GM12878 (cell line): ENCODE results near the gene NFYC. TPM values are rescaled to one million over a fixed set of nuclear protein-coding genes. Genes with fewer than 3 reads are reported as not detected.

ENCODE experiments used
- ATAC-seq: fragments of 200-7000 bp; cut with Tn5 transposase; 3 replicates; pipeline ENCODE4 v1.9.1; 2020; ENCODE audit warnings: mild to moderate bottlenecking, moderate library complexity
- BruUV-seq: library from RNA; stranded (reverse); fragments of 400-500 nt; replicated peaks from 2 replicates; lab custom pipeline; 2021; lab: Mats Ljungman, UMichigan
- CTCF ChIA-PET: fragments of 300-600 bp; sonication (Branson Sonifier 250); formaldehyde crosslinking; extraction: SDS; loops from one replicate; lab custom pipeline; 2021; ENCODE audit warnings: inconsistent platforms; lab: Yijun Ruan, JAX
- POLR2A ChIA-PET: fragments of 350-600 bp; formaldehyde crosslinking; extraction: SDS; loops from one replicate; lab custom pipeline; 2021; ENCODE audit warnings: inconsistent platforms; lab: Charles Lee
- RAD21 ChIA-PET: fragments of 300-600 bp; sonication (Branson Sonifier 250); formaldehyde crosslinking; loops from one replicate; lab custom pipeline; 2023; ENCODE audit warnings: antibody characterized with exemption; ENCODE audit not compliant: unreplicated experiment; lab: Charles Lee
- SMC1A ChIA-PET: fragments of 300-600 bp; sonication (Branson Sonifier 250); formaldehyde crosslinking; loops from one replicate; lab custom pipeline; 2023; ENCODE audit not compliant: unreplicated experiment, uncharacterized antibody; lab: Charles Lee
- DNase-seq: peaks from one replicate; pipeline ENCODE4 v3.0.0-alpha.2; 2011; ENCODE audit warnings: low read depth, low spot score
- FAIRE-seq: peaks from 3 replicates; lab custom pipeline; 2011; peaks lifted over from hg19 to GRCh38; lab: Jason Lieb, UNC
- H2AFZ ChIP-seq: 2 replicates; pipeline ENCODE4 v1.6.0; 2011; ENCODE audit warnings: low read depth, low read length, control low read depth; ENCODE audit not compliant: control insufficient read depth
- H3K27ac ChIP-seq: 2 replicates; pipeline ENCODE4 v1.5.1; 2011; ENCODE audit warnings: control low read depth; ENCODE audit not compliant: control insufficient read depth, insufficient read depth
- H3K27me3 ChIP-seq, 2 experiments: replicated peaks in 1 of 2; 2 replicates each; pipeline versions ENCODE4 v1.6.0 to v1.6.1; 2011; ENCODE audit warnings: low read length in 1 of 2; ENCODE audit not compliant: control insufficient read depth in 2 of 2, insufficient read depth in 2 of 2
- H3K36me3 ChIP-seq, 2 experiments: 2 replicates each; pipeline ENCODE4 v1.5.1; 2011; ENCODE audit warnings: low read length in 1 of 2; ENCODE audit not compliant: control insufficient read depth in 2 of 2, insufficient read depth in 2 of 2
- H3K4me1 ChIP-seq: 2 replicates; pipeline ENCODE4 v1.6.1; 2011; ENCODE audit warnings: mild to moderate bottlenecking, low read length, moderate library complexity, mixed read lengths; ENCODE audit not compliant: control insufficient read depth, insufficient read depth
- H3K4me2 ChIP-seq: 2 replicates; pipeline ENCODE4 v1.6.0; 2011; ENCODE audit warnings: control low read depth; ENCODE audit not compliant: control insufficient read depth, insufficient read depth
- H3K4me3 ChIP-seq: fragments of 200-600 bp; sonication (generic); 2 replicates; pipeline ENCODE4 v1.5.1; 2016
- H3K79me2 ChIP-seq: 2 replicates; pipeline ENCODE4 v1.6.0; 2011; ENCODE audit warnings: low read length; ENCODE audit not compliant: control insufficient read depth, insufficient read depth
- H3K9ac ChIP-seq: 2 replicates; pipeline ENCODE4 v1.8.0; 2011; ENCODE audit warnings: low read length, control low read depth, mixed read lengths; ENCODE audit not compliant: control insufficient read depth, insufficient read depth
- H3K9me3 ChIP-seq: replicated peaks from 3 replicates; pipeline ENCODE4 v1.5.1; 2011; ENCODE audit warnings: mild to moderate bottlenecking, low read length; ENCODE audit not compliant: control insufficient read depth, insufficient read depth
- H4K20me1 ChIP-seq: 2 replicates; pipeline ENCODE4 v1.6.0; 2011; ENCODE audit not compliant: control insufficient read depth, insufficient read depth
- ATF7 ChIP-seq: fragments of 450-650 bp; IDR thresholded peaks from 2 replicates; pipeline ENCODE4 v1.6.1; 2016; ENCODE audit warnings: low read depth, mild to moderate bottlenecking
- BACH1 ChIP-seq: fragments of 450-650 bp; IDR thresholded peaks from 2 replicates; pipeline ENCODE4 v1.6.1; 2017; ENCODE audit warnings: mild to moderate bottlenecking, borderline replicate concordance
- BHLHE40 ChIP-seq, 2 experiments: fragments of 450-650 bp in 1 of 2; IDR thresholded peaks; 2 replicates each; pipeline ENCODE4 v1.6.1; 2011 to 2017; ENCODE audit warnings: low read depth in 2 of 2, borderline replicate concordance in 1 of 2, improper control_type of control experiment in 1 of 2, low read length in 1 of 2, mild to moderate bottlenecking in 1 of 2
- EGR1 ChIP-seq, 2 experiments: IDR thresholded peaks; 1 replicate in 1 of 2; 2 replicates in 1 of 2; pipeline ENCODE4 v1.6.1; 2011 to 2012; ENCODE audit warnings: low read depth in 2 of 2, low read length in 2 of 2, borderline replicate concordance in 1 of 2, mild to moderate bottlenecking in 1 of 2, moderate library complexity in 1 of 2
- RAD51 ChIP-seq: fragments of 450-650 bp; IDR thresholded peaks from 2 replicates; pipeline ENCODE4 v1.6.1; 2016; ENCODE audit warnings: moderate library complexity, mild to moderate bottlenecking, inconsistent platforms
- WGBS: methylation state at CpG from one replicate; pipeline ENCODE4 v1.1.6; 2016; ENCODE audit warnings: low lambda C conversion rate; ENCODE audit not compliant: insufficient replicate concordance, insufficient coverage; ENCODE audit errors: missing lambda C conversion rate; 5-methylcytosine and 5-hydroxymethylcytosine counted together
- in situ Hi-C: fragments of 300-500 bp; cut with MboI; formaldehyde crosslinking; loops from 9 replicates; pipeline ENCODE4 v1.14.3; 2018; ENCODE audit warnings: mixed read lengths
- intact Hi-C: fragments of 100-400 bp; cut with micrococcal nuclease; formaldehyde crosslinking; loops from one replicate; pipeline ENCODE4 v1.14.2; 2022; ENCODE audit not compliant: unreplicated experiment
- polyA plus RNA-seq, 11 experiments: library from polyadenylated mRNA; depleted of rRNA in 4 of 11; unstranded in 6 of 11; stranded (reverse) in 5 of 11; fragments of >200 nt; fragmentation: Nextera tagmentation in 4 of 11; fragmentation: Illumina TruSeq in 1 of 11; extraction: Ambion mirVana in 4 of 11; extraction: Trizol in 1 of 11; gene quantifications; 1 replicate in 1 of 11; 2 replicates in 10 of 11; pipeline versions ENCODE4 v1.2.1 to v1.2.3, GENCODE V29; 2011 to 2016; ENCODE audit warnings: inconsistent platforms in 2 of 11, missing spikeins in 2 of 11, low read depth in 1 of 11
- total RNA-seq, 4 experiments: library from RNA; depleted of rRNA in 3 of 4; stranded (reverse); fragments of >200 nt in 3 of 4; fragmentation: Illumina TruSeq in 1 of 4; extraction: Trizol in 1 of 4; gene quantifications; 2 replicates each; pipeline versions ENCODE4 v1.2.1 to v1.2.3, GENCODE V29; 2013 to 2021
- TF ChIP-seq, protein P1 (sequence below): fragments of 450-650 bp; IDR thresholded peaks from 2 replicates; pipeline ENCODE4 v1.6.1; 2016; ENCODE audit warnings: mild to moderate bottlenecking

Gene NFYC
- total and polyA plus RNA-seq, 10 of the 15 experiments (the other 5 are each of a cell fraction or from before 2014, with no cell fraction given): 4.3 to 84.2 (median 58.3) TPM

DNA sequence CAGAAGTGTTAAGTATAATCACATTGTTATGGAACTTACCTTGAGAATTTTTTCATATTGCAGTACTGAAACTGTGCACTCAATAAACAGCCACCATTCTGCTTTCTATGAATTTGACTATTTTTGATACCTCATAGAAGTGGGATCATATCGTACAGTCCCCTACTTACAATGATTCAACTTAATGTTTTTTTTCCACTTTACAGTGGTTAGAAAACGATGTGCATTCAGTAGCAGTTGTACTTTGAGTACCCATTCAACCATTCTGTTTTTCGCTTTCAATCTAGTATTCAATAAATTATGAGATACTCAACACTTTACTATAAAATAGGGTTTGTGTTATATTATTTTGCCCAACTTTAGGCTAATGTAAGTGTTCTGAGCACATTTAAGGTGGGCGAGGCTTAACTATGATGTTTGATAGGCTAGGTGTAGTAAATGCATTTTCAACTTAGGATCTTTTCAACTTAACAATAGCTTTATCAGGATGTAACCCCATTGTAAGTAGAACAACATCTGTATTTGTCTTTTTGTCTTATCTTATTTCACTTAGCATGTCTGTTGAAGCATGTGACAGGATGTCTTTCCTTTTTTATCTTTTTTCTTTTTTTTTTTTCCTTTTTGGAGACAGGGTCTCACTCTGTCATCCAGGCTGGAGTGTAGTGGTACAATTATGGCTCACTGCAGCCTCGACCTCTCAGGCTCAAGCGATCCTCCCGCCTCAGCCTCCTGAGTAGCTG, 49.7 kb downstream of the NFYC start (continued):
- TF ChIP-seq EGR1 (IDR thresholded peaks at IDR 0.05; ENCODE audit: borderline replicate concordance in 1 of 2, low read depth in 2 of 2, low read length in 2 of 2): no peak
- TF ChIP-seq, all 136 proteins: peak for 0

DNA sequence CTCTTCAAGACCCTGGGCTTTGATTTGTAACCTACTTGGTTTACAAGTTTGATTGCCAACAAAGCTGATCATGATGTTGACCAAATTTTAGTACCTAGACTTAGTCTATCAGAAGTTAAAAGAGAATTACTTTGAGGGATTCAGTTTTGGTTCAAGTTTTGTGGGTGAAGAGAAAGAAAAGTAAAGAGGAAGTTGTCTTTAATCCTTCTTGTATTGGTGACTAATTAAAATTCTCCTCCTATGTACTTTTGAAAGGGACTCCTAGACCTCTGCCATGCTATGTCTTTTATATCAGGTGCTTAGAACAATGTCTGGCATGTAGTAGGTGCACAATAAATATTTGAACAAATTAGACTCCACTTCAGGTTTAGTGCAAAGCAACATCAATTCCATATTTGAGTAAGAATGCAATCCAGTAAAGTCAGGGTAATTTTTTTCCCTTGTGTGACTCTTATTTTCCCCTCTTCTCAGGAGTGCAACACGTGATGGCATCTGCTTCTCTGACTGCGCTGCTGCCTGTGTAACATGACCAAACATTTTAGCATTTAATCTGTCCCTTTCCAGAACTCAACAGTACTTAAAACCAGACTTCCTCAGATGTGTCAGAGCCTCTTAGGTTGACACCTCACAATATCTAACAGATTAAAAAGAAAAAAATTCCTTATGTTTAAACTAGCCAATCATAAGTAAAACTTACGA, 51.0 kb downstream of the NFYC start:
- 52% methylated on average over 3 of the region's 3 CpGs for WGBS
- no peak for FAIRE-seq
- Histone ChIP-seq H3K27me3 (no peaks in the 10 kb centered on the region), H3K4me2 (no peak overlapping the region), H3K79me2 (peaks cover 18% of the 10 kb centered on the region), H3K9me3 (no peaks in the 10 kb centered on the region), H2AFZ (no peak overlapping the region), H3K36me3 (peaks cover 8 to 31% of the 10 kb centered on the region in 2 experiments), H3K4me1 (peaks cover 3% of the 10 kb centered on the region; the same call in 1 of the 2 replicates), H3K27ac (no peak overlapping the region), H3K4me3 (no peak overlapping the region), H4K20me1 (no peaks in the 10 kb centered on the region), H3K9ac (no peak overlapping the region)
- in situ Hi-C loops (no loop called here), intact Hi-C loops (no loop called here)
- SMC1A ChIA-PET: interaction anchor here (0.7 to 2.2 kb wide), 4 partner anchors 11 to 52 kb away, joined by 3 to 9 read pairs (median 3); no protein-coding TSS in a partner anchor
- POLR2A ChIA-PET: no interaction called here
- BruUV-seq: TSS peak; percentile 24
- DNase-seq: no peak
- CTCF ChIA-PET: interaction anchor here (1.0 to 1.3 kb wide), 3 partner anchors 12 to 32 kb away, joined by 3 read pairs; no protein-coding TSS in a partner anchor
- RAD21 ChIA-PET: interaction anchor here (0.6 kb wide), 1 partner anchor 11 kb away, joined by 4 read pairs; no protein-coding TSS in a partner anchor
- TF ChIP-seq, protein P1, sequence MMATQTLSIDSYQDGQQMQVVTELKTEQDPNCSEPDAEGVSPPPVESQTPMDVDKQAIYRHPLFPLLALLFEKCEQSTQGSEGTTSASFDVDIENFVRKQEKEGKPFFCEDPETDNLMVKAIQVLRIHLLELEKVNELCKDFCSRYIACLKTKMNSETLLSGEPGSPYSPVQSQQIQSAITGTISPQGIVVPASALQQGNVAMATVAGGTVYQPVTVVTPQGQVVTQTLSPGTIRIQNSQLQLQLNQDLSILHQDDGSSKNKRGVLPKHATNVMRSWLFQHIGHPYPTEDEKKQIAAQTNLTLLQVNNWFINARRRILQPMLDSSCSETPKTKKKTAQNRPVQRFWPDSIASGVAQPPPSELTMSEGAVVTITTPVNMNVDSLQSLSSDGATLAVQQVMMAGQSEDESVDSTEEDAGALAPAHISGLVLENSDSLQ: no peak
- peak; percentile 53 for TF ChIP-seq RAD51
- no peak for TF ChIP-seq ATF7
- 0 out of 4 replicates have a peak, but pooled peaks of 1 of the 2 experiments have one; percentile 4 for TF ChIP-seq BHLHE40 (IDR thresholded peaks at IDR 0.05; ENCODE audit: borderline replicate concordance in 1 of 2, low read depth in 2 of 2, low read length in 1 of 2)
- TF ChIP-seq BACH1: no peak
- peak; percentile 48 for ATAC-seq
